Measurements from ENCODE around the gene CAV1.

Gene CAV1

GRCh38 chr7:116546054-116546453 is 21.2 kb downstream of the CAV1 start:
- Histone ChIP-seq H3K27ac (replicated peaks; ENCODE audit: low read length) (no peak overlapping the region), H3K27me3 (ENCODE audit: control insufficient read depth in 3 of 3, insufficient read depth in 3 of 3, low read depth in 1 of 3, low read length in 3 of 3) (no peaks in the 10 kb centered on the region), H3K9ac (ENCODE audit: low read depth, low read length, poor library complexity) (no peak overlapping the region), H3K23ac (ENCODE audit: low read depth, low read length, poor library complexity) (no peak overlapping the region), H3K9me3 (replicated peaks in 1 of 2; ENCODE audit: control insufficient read depth in 2 of 2, insufficient read depth in 1 of 2, low read depth in 1 of 2, low read length in 2 of 2) (no peaks in the 10 kb centered on the region), H2BK12ac (ENCODE audit: low read length) (no peak overlapping the region), H4K91ac (ENCODE audit: low read depth, low read length, poor library complexity) (no peak overlapping the region), H3K79me1 (ENCODE audit: low read depth, low read length) (no peaks in the 10 kb centered on the region), H2AFZ (ENCODE audit: low read length) (no peak overlapping the region), H3K18ac (ENCODE audit: low read length) (no peak overlapping the region), H3K4me3 (ENCODE audit: low read length in 2 of 2) (no peak overlapping the region), H3K36me3 (replicated peaks in 1 of 2; ENCODE audit: control insufficient read depth in 2 of 2, insufficient read depth in 2 of 2, low read length in 2 of 2) (no peaks in the 10 kb centered on the region), H2BK5ac (ENCODE audit: low read length) (no peak overlapping the region), H2BK120ac (ENCODE audit: low read depth, low read length) (no peak overlapping the region), H3K4me1 (ENCODE audit: control insufficient read depth in 2 of 2, insufficient read depth in 1 of 2, low read depth in 1 of 2, low read length in 2 of 2) (peaks cover 0 to 2% of the 10 kb centered on the region in 2 donors), H3K4ac (ENCODE audit: low read length) (no peak overlapping the region), H3K14ac (ENCODE audit: low read length) (no peak overlapping the region), H2AK5ac (ENCODE audit: low read depth, low read length) (no peak overlapping the region), H2BK15ac (ENCODE audit: low read length) (no peak overlapping the region), H3K4me2 (ENCODE audit: insufficient read depth, low read length, poor library complexity, severe bottlenecking) (no peak overlapping the region), H4K8ac (ENCODE audit: low read depth, low read length) (no peak overlapping the region)
- DNase-seq (ENCODE audit: low spot score): no peak
- WGBS, 2 donors (ENCODE audit: extremely low coverage in 2 of 2, insufficient read length in 2 of 2, insufficient replicate concordance in 1 of 2): no CpG with 5 or more reads among the region's 11 CpGs

GRCh38 chr7:116546916-116547315 is 22.1 kb downstream of the CAV1 start:
- WGBS, 2 donors (ENCODE audit: extremely low coverage in 2 of 2, insufficient read length in 2 of 2, insufficient replicate concordance in 1 of 2): no CpG with 5 or more reads among the region's 1 CpG
- H3K4me3 ChIP-seq (ENCODE audit: low read length in 2 of 2): no peak overlapping the region
- H3K79me1 ChIP-seq (ENCODE audit: low read depth, low read length): no peaks in the 10 kb centered on the region
- H3K27ac ChIP-seq (replicated peaks; ENCODE audit: low read length): no peak overlapping the region
- no peaks in the 10 kb centered on the region for H3K27me3 ChIP-seq (ENCODE audit: control insufficient read depth in 3 of 3, insufficient read depth in 3 of 3, low read depth in 1 of 3, low read length in 3 of 3)
- no peak overlapping the region for H2BK15ac ChIP-seq (ENCODE audit: low read length)
- H3K14ac ChIP-seq (ENCODE audit: low read length): no peak overlapping the region
- H3K23ac ChIP-seq (ENCODE audit: low read depth, low read length, poor library complexity): no peak overlapping the region
- no peak overlapping the region for H2AK5ac ChIP-seq (ENCODE audit: low read depth, low read length)
- no peak overlapping the region for H2BK12ac ChIP-seq (ENCODE audit: low read length)
- no peak overlapping the region for H3K4me2 ChIP-seq (ENCODE audit: insufficient read depth, low read length, poor library complexity, severe bottlenecking)
- H4K8ac ChIP-seq (ENCODE audit: low read depth, low read length): no peak overlapping the region
- H3K18ac ChIP-seq (ENCODE audit: low read length): no peak overlapping the region
- peaks cover 0 to 2% of the 10 kb centered on the region in 2 donors for H3K4me1 ChIP-seq (ENCODE audit: control insufficient read depth in 2 of 2, insufficient read depth in 1 of 2, low read depth in 1 of 2, low read length in 2 of 2)
- no peak overlapping the region for H2BK120ac ChIP-seq (ENCODE audit: low read depth, low read length)
- no peak overlapping the region for H2BK5ac ChIP-seq (ENCODE audit: low read length)
- no peaks in the 10 kb centered on the region for H3K36me3 ChIP-seq (replicated peaks in 1 of 2; ENCODE audit: control insufficient read depth in 2 of 2, insufficient read depth in 2 of 2, low read length in 2 of 2)
- no peak overlapping the region for H3K4ac ChIP-seq (ENCODE audit: low read length)
- H2AFZ ChIP-seq (ENCODE audit: low read length): no peak overlapping the region
- no peak overlapping the region for H4K91ac ChIP-seq (ENCODE audit: low read depth, low read length, poor library complexity)
- H3K9me3 ChIP-seq (replicated peaks in 1 of 2; ENCODE audit: control insufficient read depth in 2 of 2, insufficient read depth in 1 of 2, low read depth in 1 of 2, low read length in 2 of 2): no peaks in the 10 kb centered on the region
- no peak overlapping the region for H3K9ac ChIP-seq (ENCODE audit: low read depth, low read length, poor library complexity)
- DNase-seq (ENCODE audit: low spot score): no peak

GRCh38 chr7:116547347-116547746 is 22.5 kb downstream of the CAV1 start:
- H3K36me3 ChIP-seq (replicated peaks in 1 of 2; ENCODE audit: control insufficient read depth in 2 of 2, insufficient read depth in 2 of 2, low read length in 2 of 2): no peaks in the 10 kb centered on the region
- H3K9ac ChIP-seq (ENCODE audit: low read depth, low read length, poor library complexity): no peak overlapping the region
- no peak overlapping the region for H3K23ac ChIP-seq (ENCODE audit: low read depth, low read length, poor library complexity)
- no peak overlapping the region for H3K4me3 ChIP-seq (ENCODE audit: low read length in 2 of 2)
- no peak overlapping the region for H4K91ac ChIP-seq (ENCODE audit: low read depth, low read length, poor library complexity)
- no peak overlapping the region for H2AFZ ChIP-seq (ENCODE audit: low read length)
- H2BK120ac ChIP-seq (ENCODE audit: low read depth, low read length): no peak overlapping the region
- peaks cover 0 to 2% of the 10 kb centered on the region in 2 donors for H3K4me1 ChIP-seq (ENCODE audit: control insufficient read depth in 2 of 2, insufficient read depth in 1 of 2, low read depth in 1 of 2, low read length in 2 of 2)
- no peak overlapping the region for H2BK15ac ChIP-seq (ENCODE audit: low read length)
- H3K9me3 ChIP-seq (replicated peaks in 1 of 2; ENCODE audit: control insufficient read depth in 2 of 2, insufficient read depth in 1 of 2, low read depth in 1 of 2, low read length in 2 of 2): no peaks in the 10 kb centered on the region
- H3K4ac ChIP-seq (ENCODE audit: low read length): no peak overlapping the region
- no peak overlapping the region for H3K14ac ChIP-seq (ENCODE audit: low read length)
- no peaks in the 10 kb centered on the region for H3K79me1 ChIP-seq (ENCODE audit: low read depth, low read length)
- H2BK12ac ChIP-seq (ENCODE audit: low read length): no peak overlapping the region
- no peak overlapping the region for H3K4me2 ChIP-seq (ENCODE audit: insufficient read depth, low read length, poor library complexity, severe bottlenecking)
- H3K27ac ChIP-seq (replicated peaks; ENCODE audit: low read length): no peak overlapping the region
- no peak overlapping the region for H3K18ac ChIP-seq (ENCODE audit: low read length)
- H2AK5ac ChIP-seq (ENCODE audit: low read depth, low read length): no peak overlapping the region
- no peak for DNase-seq (ENCODE audit: low spot score)
- no peaks in the 10 kb centered on the region for H3K27me3 ChIP-seq (ENCODE audit: control insufficient read depth in 3 of 3, insufficient read depth in 3 of 3, low read depth in 1 of 3, low read length in 3 of 3)
- H4K8ac ChIP-seq (ENCODE audit: low read depth, low read length): no peak overlapping the region
- no peak overlapping the region for H2BK5ac ChIP-seq (ENCODE audit: low read length)
- WGBS, 2 donors (ENCODE audit: extremely low coverage in 2 of 2, insufficient read length in 2 of 2, insufficient replicate concordance in 1 of 2): no CpG with 5 or more reads among the region's 2 CpGs

- DNase-seq (ENCODE audit: low spot score): no peak
- Histone ChIP-seq H2AK5ac (ENCODE audit: low read depth, low read length) (no peak overlapping the region), H3K14ac (ENCODE audit: low read length) (no peak overlapping the region), H2BK120ac (ENCODE audit: low read depth, low read length) (no peak overlapping the region), H3K18ac (ENCODE audit: low read length) (no peak overlapping the region), H3K23ac (ENCODE audit: low read depth, low read length, poor library complexity) (no peak overlapping the region), H3K9me3 (replicated peaks in 1 of 2; ENCODE audit: control insufficient read depth in 2 of 2, insufficient read depth in 1 of 2, low read depth in 1 of 2, low read length in 2 of 2) (no peaks in the 10 kb centered on the region), H2BK5ac (ENCODE audit: low read length) (no peak overlapping the region), H3K4me2 (ENCODE audit: insufficient read depth, low read length, poor library complexity, severe bottlenecking) (no peak overlapping the region), H3K9ac (ENCODE audit: low read depth, low read length, poor library complexity) (no peak overlapping the region), H2BK12ac (ENCODE audit: low read length) (no peak overlapping the region), H4K8ac (ENCODE audit: low read depth, low read length) (no peak overlapping the region), H3K27me3 (ENCODE audit: control insufficient read depth in 3 of 3, insufficient read depth in 3 of 3, low read depth in 1 of 3, low read length in 3 of 3) (no peaks in the 10 kb centered on the region), H3K36me3 (replicated peaks in 1 of 2; ENCODE audit: control insufficient read depth in 2 of 2, insufficient read depth in 2 of 2, low read length in 2 of 2) (no peaks in the 10 kb centered on the region), H2AFZ (ENCODE audit: low read length) (no peak overlapping the region), H3K4me1 (ENCODE audit: control insufficient read depth in 2 of 2, insufficient read depth in 1 of 2, low read depth in 1 of 2, low read length in 2 of 2) (peaks cover 0 to 2% of the 10 kb centered on the region in 2 donors), H4K91ac (ENCODE audit: low read depth, low read length, poor library complexity) (no peak overlapping the region), H3K79me1 (ENCODE audit: low read depth, low read length) (no peaks in the 10 kb centered on the region), H3K4me3 (ENCODE audit: low read length in 2 of 2) (no peak overlapping the region), H3K4ac (ENCODE audit: low read length) (no peak overlapping the region), H3K27ac (replicated peaks; ENCODE audit: low read length) (no peak overlapping the region), H2BK15ac (ENCODE audit: low read length) (no peak overlapping the region)
- no CpG with 5 or more reads among the region's 3 CpGs for WGBS, 2 donors (ENCODE audit: extremely low coverage in 2 of 2, insufficient read length in 2 of 2, insufficient replicate concordance in 1 of 2)
Measured at GRCh38 chr7:116548506-116548905, 23.7 kb downstream of the CAV1 start.

All from neuronal stem cell (in vitro differentiated cells).